OCI-LY7 (cell line): ENCODE results near the gene TLX2.

Experiments
- CTCF ChIP-seq: fragments of 200-600 bp; sonication (generic); conservative IDR thresholded peaks from 2 replicates; pipeline ENCODE4 v1.5.1; 2014; ENCODE audit warnings: mild to moderate bottlenecking, antibody characterized with exemption, low read length, moderate library complexity, mixed read lengths
- EZH2phosphoT487 ChIP-seq: fragments of 200-600 bp; sonication (generic); IDR thresholded peaks from 2 replicates; pipeline ENCODE4 v1.6.1; 2018; ENCODE audit warnings: low read depth, borderline replicate concordance, mild to moderate bottlenecking, mixed run types, antibody characterized with exemption, low read length, moderate library complexity, mixed read lengths

GRCh38 chr2:74526649-74527230, 12.5 kb downstream of the TLX2 start:
- TF ChIP-seq CTCF, result no peak
- no peak for TF ChIP-seq EZH2phosphoT487
